CD4-positive, alpha-beta memory T cell (primary cell): ENCODE measurements around the gene SRSF6. TPM values are rescaled to one million over a fixed set of nuclear protein-coding genes. Genes with fewer than 3 reads are reported as not detected.
A peak's percentile ranks its signal among the peaks of the same experiment; 100 is the strongest.
"Not testable (repeated sequence)": the region's sequence is repeated elsewhere in the genome, so short reads cannot be mapped to it uniquely, and the experiment has no call there.

Source experiments
- CTCF ChIA-PET: fragments of 350-600 bp; sonication (Branson Sonifier 250); formaldehyde crosslinking; loops from one replicate; lab custom pipeline; 2021; ENCODE audit warnings: inconsistent platforms; ENCODE audit not compliant: partially characterized antibody; lab: Charles Lee
- POLR2A ChIA-PET: fragments of 350-600 bp; sonication (Branson Sonifier 250); formaldehyde crosslinking; loops from one replicate; lab custom pipeline; 2021; ENCODE audit not compliant: partially characterized antibody; lab: Charles Lee
- DNase-seq, 5 donors: peaks; one replicate each; pipeline versions ENCODE4 v3.0.0 to v3.0.0-alpha.2; 2020 to 2022; ENCODE audit warnings: mixed read lengths in 1 of 5
- H3K27ac ChIP-seq: one replicate; pipeline ENCODE4 v1.7.0; 2013; ENCODE audit warnings: low read depth, low read length
- H3K27me3 ChIP-seq: 2 replicates; pipeline ENCODE4 v1.7.0; 2013; ENCODE audit warnings: mild to moderate bottlenecking, low read length, moderate library complexity; ENCODE audit not compliant: insufficient read depth
- H3K36me3 ChIP-seq: 2 replicates; pipeline ENCODE4 v1.7.0; 2013; ENCODE audit warnings: mild to moderate bottlenecking, low read length, moderate library complexity; ENCODE audit not compliant: insufficient read depth
- H3K4me1 ChIP-seq: 2 replicates; pipeline ENCODE4 v1.7.0; 2013; ENCODE audit warnings: mild to moderate bottlenecking, low read length, moderate library complexity; ENCODE audit not compliant: insufficient read depth
- H3K4me3 ChIP-seq, 2 donors: one replicate each; pipeline ENCODE4 v1.7.0; 2013; ENCODE audit warnings: low read length in 2 of 2, mild to moderate bottlenecking in 1 of 2
- H3K9me3 ChIP-seq, 2 donors: one replicate each; pipeline ENCODE4 v1.7.0; 2013; ENCODE audit warnings: low read length in 2 of 2, control low read depth in 1 of 2; ENCODE audit not compliant: control insufficient read depth in 1 of 2
- H3K27ac Mint-ChIP-seq, 7 donors: one replicate each; pipeline ENCODE4 v1.8.0; 2020 to 2021; ENCODE audit warnings: mixed read lengths in 7 of 7, mild to moderate bottlenecking in 6 of 7, inconsistent platforms in 3 of 7, moderate library complexity in 3 of 7
- H3K27me3 Mint-ChIP-seq, 2 donors: one replicate each; pipeline ENCODE4 v1.8.0; 2020 to 2021; ENCODE audit warnings: mixed read lengths in 2 of 2
- H3K36me3 Mint-ChIP-seq, 2 donors: one replicate each; pipeline ENCODE4 v1.8.0; 2020 to 2021; ENCODE audit warnings: mixed read lengths in 2 of 2, inconsistent platforms in 1 of 2, mild to moderate bottlenecking in 1 of 2
- H3K4me1 Mint-ChIP-seq, 4 donors: one replicate each; pipeline ENCODE4 v1.8.0; 2020 to 2021; ENCODE audit warnings: mixed read lengths in 4 of 4, mild to moderate bottlenecking in 1 of 4
- H3K4me3 Mint-ChIP-seq, 8 donors: one replicate each; pipeline ENCODE4 v1.8.0; 2020 to 2021; ENCODE audit warnings: mixed read lengths in 8 of 8, mild to moderate bottlenecking in 7 of 8, moderate library complexity in 6 of 8, inconsistent platforms in 3 of 8
- H3K9me3 Mint-ChIP-seq, 8 donors: one replicate each; pipeline ENCODE4 v1.8.0; 2020 to 2021; ENCODE audit warnings: mixed read lengths in 8 of 8, mild to moderate bottlenecking in 5 of 8, inconsistent platforms in 3 of 8, moderate library complexity in 1 of 8
- intact Hi-C: fragments of 100-400 bp; cut with micrococcal nuclease; formaldehyde crosslinking; loops from one replicate; pipeline ENCODE4 v1.15.1; 2023
- polyA plus RNA-seq, 2 donors: library from polyadenylated mRNA; unstranded; fragments of 300-500 nt; fragmentation: Illumina TruSeq; gene quantifications; one replicate each; pipeline ENCODE4 v1.2.3, GENCODE V29; 2021
- total RNA-seq, 2 experiments: library from RNA; stranded (reverse); gene quantifications; one replicate each; pipeline ENCODE4 v1.2.3, GENCODE V29; 2021

SRSF6 gene
- total and polyA plus RNA-seq, 4 experiments from 2014 or later = 30.6 to 186 (median 111) TPM

DNA sequence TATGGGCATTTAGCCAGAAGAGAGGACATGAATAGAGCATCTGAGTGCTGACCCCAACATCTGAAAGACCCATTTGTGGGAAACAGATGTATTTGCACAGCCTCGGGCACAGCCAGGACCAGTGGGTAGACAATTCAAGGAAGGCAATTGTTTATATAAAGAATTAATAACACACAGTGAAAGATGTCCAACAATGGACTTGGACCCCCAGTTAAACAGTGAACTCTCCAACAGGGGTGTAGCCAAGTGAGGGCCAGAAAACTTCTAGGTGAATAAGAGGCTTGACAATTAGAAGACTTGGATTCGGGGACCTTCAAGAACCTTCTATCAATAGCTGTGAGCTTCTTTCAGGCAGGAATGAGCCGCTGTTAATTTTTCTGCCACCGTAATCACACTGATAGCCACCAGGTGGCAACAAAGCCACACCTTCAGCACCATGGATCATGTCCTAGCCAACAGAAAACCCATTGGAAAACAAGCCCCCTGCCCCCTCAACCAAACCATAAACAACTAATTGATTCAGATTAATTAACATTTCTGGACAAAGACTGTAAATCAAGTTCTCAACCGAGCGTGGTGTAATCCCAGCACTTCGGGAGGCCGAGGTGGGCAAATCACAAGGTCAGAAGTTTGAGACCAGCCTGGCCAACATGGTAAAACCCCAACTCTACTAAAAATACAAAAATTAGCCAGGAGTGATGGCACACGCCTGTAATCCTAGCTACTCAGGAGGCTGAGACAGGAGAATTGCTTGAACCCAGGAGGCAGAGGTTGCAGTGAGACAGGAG is 8.8 kb upstream of the SRSF6 start:
- H3K27ac Mint-ChIP-seq = no peak overlapping the region
- no peaks in the 10 kb centered on the region for H3K9me3 Mint-ChIP-seq

DNA sequence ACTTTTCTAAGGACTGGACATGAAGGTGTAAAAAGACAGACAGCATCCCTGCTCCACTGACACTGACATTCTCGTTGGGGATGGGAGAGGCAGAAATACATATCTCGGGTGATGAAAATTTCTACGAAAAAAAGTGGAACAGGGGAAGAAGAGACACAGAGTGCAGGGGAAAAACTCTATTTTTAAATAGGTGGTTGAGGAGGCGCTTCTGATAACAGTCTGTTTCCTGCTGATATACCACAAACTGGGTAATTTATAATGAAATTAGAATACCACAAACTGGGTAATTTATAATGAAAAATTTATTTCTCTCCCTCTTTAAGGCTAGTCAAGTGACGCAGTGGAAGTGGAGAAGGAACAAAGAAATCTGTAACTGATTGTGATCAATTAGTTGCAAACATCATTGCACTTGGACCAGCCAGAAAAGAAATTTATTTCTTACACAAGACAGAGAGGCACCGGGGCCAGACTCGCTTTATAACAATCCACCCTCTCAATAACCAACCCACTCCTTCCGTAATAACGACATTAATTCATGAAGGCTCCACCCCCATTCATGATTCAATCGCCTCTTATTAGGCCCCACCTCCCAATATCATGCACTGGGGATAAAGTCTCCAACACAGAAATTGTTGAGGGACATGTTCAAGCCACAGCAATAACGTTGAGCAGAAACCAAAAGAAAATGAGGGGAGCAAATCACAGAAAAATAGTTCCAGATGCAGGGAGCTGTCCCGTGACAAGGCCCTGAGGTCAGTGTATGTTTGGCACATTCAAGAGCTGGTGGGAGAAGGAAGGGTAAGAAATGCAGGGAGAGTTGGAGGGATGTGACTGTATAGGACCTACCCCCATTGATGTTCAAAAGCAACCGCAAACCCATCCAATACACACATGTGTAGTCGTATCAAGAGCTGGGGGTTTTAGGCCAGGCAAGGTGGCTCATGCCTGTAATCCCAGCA is 6.6 kb upstream of the SRSF6 start:
- peaks cover 0 to 6% (median 5%) of the 10 kb centered on the region in 4 donors for H3K4me1 Mint-ChIP-seq
- intact Hi-C loops = no loop called here
- H3K9me3 Mint-ChIP-seq = no peaks in the 10 kb centered on the region
- H3K36me3 ChIP-seq = no peaks in the 10 kb centered on the region
- no peak for DNase-seq
- H3K9me3 ChIP-seq = no peaks in the 10 kb centered on the region
- no peaks in the 10 kb centered on the region for H3K4me1 ChIP-seq
- H3K27me3 ChIP-seq = no peaks in the 10 kb centered on the region
- no peak overlapping the region for H3K27ac ChIP-seq
- H3K4me3 Mint-ChIP-seq = no peak overlapping the region
- ChIA-PET POLR2A (interaction anchor here (2.3 kb wide), 1 partner anchor 7 kb away, joined by 11 read pairs; the partner anchor contains the start of gene SRSF6), CTCF (interaction anchor here (1.7 to 2.6 kb wide), 2 partner anchors 10 to 240 kb away, joined by 7 to 30 read pairs; no protein-coding TSS in a partner anchor)
- no peaks in the 10 kb centered on the region for H3K36me3 Mint-ChIP-seq
- H3K4me3 ChIP-seq = no peak overlapping the region
- H3K27me3 Mint-ChIP-seq = peaks cover 14 to 30% of the 10 kb centered on the region in 2 donors
- H3K27ac Mint-ChIP-seq = no peak overlapping the region

More for the DNA sequence above, 8.8 kb upstream of the SRSF6 start:
- H3K9me3 ChIP-seq = no peaks in the 10 kb centered on the region
- no peaks in the 10 kb centered on the region for H3K4me1 ChIP-seq
- Mint-ChIP-seq H3K36me3 (no peaks in the 10 kb centered on the region), H3K4me3 (no peak overlapping the region), H3K4me1 (peaks cover 0 to 6% (median 5%) of the 10 kb centered on the region in 4 donors), H3K27me3 (peaks cover 11 to 33% of the 10 kb centered on the region in 2 donors)
- peak in 4 of 5 donors; percentile 28 to 41 (median 34) for DNase-seq
- H3K27me3 ChIP-seq = no peaks in the 10 kb centered on the region
- ChIA-PET POLR2A (interaction anchor here (2.3 kb wide), 1 partner anchor 9 kb away, joined by 11 read pairs; the partner anchor contains the start of gene SRSF6), CTCF (interaction anchor here (0.5 to 2.6 kb wide), 8 partner anchors 8 to 740 kb away, joined by 3 to 30 read pairs (median 4); partner anchors contain the start of gene SRSF6)
- H3K27ac ChIP-seq = no peak overlapping the region
- no peaks in the 10 kb centered on the region for H3K36me3 ChIP-seq
- intact Hi-C loops = loop anchor here (1.0 to 2.0 kb wide), 4 partner anchors 89 to 741 kb away; no protein-coding TSS in a partner anchor
- H3K4me3 ChIP-seq = no peak overlapping the region

DNA sequence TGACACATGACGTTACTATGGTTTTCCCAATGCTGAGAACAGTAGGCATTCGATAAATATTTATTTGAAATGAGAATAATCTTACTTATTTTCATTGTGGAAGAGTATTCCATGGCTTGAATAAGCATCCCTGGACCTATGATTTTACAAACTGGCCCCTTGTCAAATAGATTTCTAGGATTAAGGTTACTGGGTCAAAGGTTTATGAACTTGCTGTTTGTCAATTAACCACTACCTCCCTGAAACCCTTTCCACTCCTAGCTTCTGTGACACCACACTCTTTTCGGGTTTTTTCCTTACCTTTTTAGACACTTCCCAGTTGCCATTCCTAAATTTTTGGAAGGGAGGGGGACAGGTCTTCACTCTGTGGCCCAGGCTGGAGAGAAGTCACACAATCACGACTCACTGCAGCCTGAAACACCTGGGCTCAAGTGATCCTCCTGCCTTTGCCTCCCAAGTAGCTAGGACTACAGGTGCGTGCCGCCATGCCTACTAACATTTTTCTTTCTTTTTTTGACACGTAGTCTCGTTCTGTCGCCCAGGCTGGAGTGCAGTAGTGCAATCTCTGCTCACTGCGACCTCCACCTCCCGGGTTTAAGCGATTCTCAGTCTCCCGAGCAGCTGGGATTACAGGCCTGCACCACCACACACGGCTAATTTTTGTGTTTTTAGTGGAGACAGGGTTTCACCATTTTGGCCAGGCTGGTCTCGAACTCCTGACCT is 5.1 kb upstream of the SRSF6 start:
- no peak for DNase-seq
- no peak overlapping the region for H3K27ac Mint-ChIP-seq
- POLR2A ChIA-PET = no interaction called here
- H3K27me3 Mint-ChIP-seq = peaks cover 14 to 30% of the 10 kb centered on the region in 2 donors
- Histone ChIP-seq H3K4me1 (peaks cover 6% of the 10 kb centered on the region), H3K27ac (no peak overlapping the region), H3K4me3 (no peak overlapping the region), H3K9me3 (no peaks in the 10 kb centered on the region), H3K27me3 (no peaks in the 10 kb centered on the region), H3K36me3 (no peaks in the 10 kb centered on the region)
- intact Hi-C loops = no loop called here
- H3K9me3 Mint-ChIP-seq = no peaks in the 10 kb centered on the region
- H3K36me3 Mint-ChIP-seq = peaks cover 0 to 3% of the 10 kb centered on the region in 2 donors
- H3K4me3 Mint-ChIP-seq = no peak overlapping the region
- CTCF ChIA-PET = no interaction called here
- peaks cover 6 to 17% (median 8%) of the 10 kb centered on the region in 4 donors for H3K4me1 Mint-ChIP-seq

DNA sequence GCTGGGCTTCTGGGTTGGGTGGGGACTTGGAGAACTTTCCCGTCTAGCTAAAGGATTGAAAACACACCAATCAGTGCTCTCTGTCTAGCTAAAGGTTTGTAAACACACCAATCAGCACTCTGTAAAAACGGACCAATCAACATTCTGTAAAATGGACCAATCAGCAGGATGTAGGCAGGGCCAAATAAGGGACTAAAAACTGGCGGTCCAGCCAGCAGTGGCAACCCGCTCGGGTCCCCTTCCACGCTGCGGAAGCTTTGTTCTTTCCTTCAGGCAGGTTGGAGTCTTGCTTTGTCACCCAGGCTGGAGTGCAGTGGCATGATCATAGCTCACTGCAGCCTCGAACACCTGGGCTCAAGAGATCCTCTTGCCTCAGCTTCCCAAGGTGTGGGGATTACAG is 1.4 kb upstream of the SRSF6 start:
- not testable (repeated sequence) for DNase-seq, H3K27me3 Mint-ChIP-seq, H3K4me3 ChIP-seq, H3K9me3 ChIP-seq, H3K27me3 ChIP-seq, H3K9me3 Mint-ChIP-seq, H3K27ac ChIP-seq
- peaks cover 23 to 32% of the 10 kb centered on the region in 2 donors for H3K36me3 Mint-ChIP-seq
- ChIA-PET POLR2A (interaction anchor here (0.7 to 3.7 kb wide), 5 partner anchors 10 to 1763 kb away, joined by 3 to 29 read pairs (median 17); partner anchors contain the start of gene IFT52), CTCF (interaction anchor here (1.5 to 2.7 kb wide), 3 partner anchors 10 to 59 kb away, joined by 4 to 10 read pairs (median 8); no protein-coding TSS in a partner anchor)
- Histone ChIP-seq H3K4me1 (peaks cover 24% of the 10 kb centered on the region), H3K36me3 (peaks cover 22% of the 10 kb centered on the region)
- intact Hi-C loops = loop anchor here (5.0 kb wide), 2 partner anchors 1431 to 1839 kb away; partner anchors contain the start of genes CHD6 and YWHAB
- H3K4me3 Mint-ChIP-seq = peak overlapping the region; percentile 87 to 99 (median 96)
- peaks cover 18 to 43% (median 25%) of the 10 kb centered on the region in 4 donors for H3K4me1 Mint-ChIP-seq
- H3K27ac Mint-ChIP-seq = peak overlapping the region in 4 of 7 donors; percentile 8 to 99 (median 96)

DNA sequence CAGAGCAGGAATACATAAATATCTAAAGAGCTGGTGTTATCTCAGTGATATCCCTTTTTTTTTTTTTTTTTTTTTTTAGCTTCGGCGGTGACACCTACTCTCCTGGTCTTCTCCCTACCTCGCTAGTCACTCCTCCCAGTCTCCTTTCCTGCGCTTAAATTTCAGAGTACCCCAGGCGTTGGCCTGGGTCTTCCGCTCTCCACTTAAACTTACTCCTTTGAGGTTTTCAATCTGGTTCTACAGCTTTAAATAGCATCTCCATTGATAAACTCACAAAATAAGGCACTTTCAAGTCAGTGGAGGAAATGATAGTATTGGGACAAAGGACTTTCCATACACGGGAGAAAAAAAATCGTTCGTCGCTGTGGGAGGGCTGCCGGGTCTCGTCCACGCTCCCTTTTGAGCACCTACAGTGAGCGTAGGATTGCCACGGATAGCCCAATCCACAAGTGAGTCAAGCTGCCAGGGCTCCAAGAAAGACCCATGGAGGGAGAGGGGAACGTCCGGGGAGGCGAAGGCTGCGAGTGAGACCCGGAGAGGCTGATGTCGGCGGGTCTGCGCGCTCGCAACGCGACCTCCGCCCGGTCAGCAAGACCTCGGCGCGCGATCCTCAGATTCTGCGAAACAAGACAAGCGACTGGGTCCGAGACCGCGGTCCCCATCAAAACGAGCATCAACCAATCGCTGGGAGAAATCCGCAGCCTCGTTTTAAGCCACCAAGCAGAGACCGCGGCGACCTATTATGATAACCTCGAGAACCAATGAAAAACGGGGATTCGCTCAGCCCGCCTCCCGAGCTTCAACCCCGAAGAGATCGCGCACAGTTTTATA is 672 bp upstream of the SRSF6 start:
- CTCF ChIA-PET = interaction anchor here (0.8 to 2.7 kb wide), 5 partner anchors 8 to 81 kb away, joined by 3 to 10 read pairs (median 7); no protein-coding TSS in a partner anchor
- Mint-ChIP-seq H3K4me3 (peak overlapping the region; percentile 87 to 99 (median 96)), H3K4me1 (peaks cover 20 to 49% (median 29%) of the 10 kb centered on the region in 4 donors)

More for the DNA sequence above, 672 bp upstream of the SRSF6 start:
- intact Hi-C loops = loop anchor here (1.0 to 5.0 kb wide), 5 partner anchors 57 to 1840 kb away; partner anchors contain the start of genes CHD6, IFT52 and YWHAB
- Histone ChIP-seq H3K27me3 (no peaks in the 10 kb centered on the region), H3K9me3 (no peaks in the 10 kb centered on the region), H3K36me3 (peaks cover 29% of the 10 kb centered on the region), H3K27ac (peak overlapping the region; percentile 100), H3K4me1 (peaks cover 32% of the 10 kb centered on the region), H3K4me3 (peak overlapping the region; percentile 52 to 74)
- H3K27me3 Mint-ChIP-seq = peaks cover 4 to 7% of the 10 kb centered on the region in 2 donors
- DNase-seq = peak in 4 of 5 donors; percentile 88 to 94 (median 90)
- POLR2A ChIA-PET = interaction anchor here (0.7 to 3.7 kb wide), 10 partner anchors 7 to 1764 kb away, joined by 3 to 29 read pairs (median 6); partner anchors contain the start of gene IFT52
- H3K36me3 Mint-ChIP-seq = peaks cover 28 to 39% of the 10 kb centered on the region in 2 donors
- H3K27ac Mint-ChIP-seq = peak overlapping the region; percentile 93 to 100 (median 99)
- no peaks in the 10 kb centered on the region for H3K9me3 Mint-ChIP-seq
